Islet precursor cell (in vitro differentiated cells): ENCODE data around the gene AGAP2.
"Not testable (repeated sequence)": the region's sequence is repeated elsewhere in the genome, so short reads cannot be mapped to it uniquely, and the experiment has no call there.

Source experiments
- DNase-seq: peaks from one replicate; pipeline ENCODE4 v3.0.0-alpha.2; 2018

The AGAP2 gene

DNA sequence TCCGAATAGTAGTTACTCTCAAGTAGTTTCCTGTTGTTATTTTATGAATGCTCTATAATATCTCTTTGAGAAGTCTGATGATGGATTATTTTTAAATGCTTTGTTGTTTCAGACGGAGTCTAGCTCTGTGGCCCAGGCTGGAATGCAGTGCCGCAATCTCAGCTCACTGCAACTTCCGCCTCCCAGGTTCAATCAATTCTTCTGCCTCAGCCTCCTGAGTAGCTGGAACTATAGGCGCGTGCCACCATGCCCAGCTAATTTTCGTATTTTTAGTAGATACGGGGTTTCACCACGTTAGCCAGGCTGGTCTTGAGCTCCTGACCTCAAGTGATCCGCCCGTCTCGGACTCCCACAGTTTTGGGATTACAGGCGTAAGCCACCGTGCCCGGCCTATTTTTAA is 46.0 kb downstream of the AGAP2 start:
- no peak for DNase-seq

DNA sequence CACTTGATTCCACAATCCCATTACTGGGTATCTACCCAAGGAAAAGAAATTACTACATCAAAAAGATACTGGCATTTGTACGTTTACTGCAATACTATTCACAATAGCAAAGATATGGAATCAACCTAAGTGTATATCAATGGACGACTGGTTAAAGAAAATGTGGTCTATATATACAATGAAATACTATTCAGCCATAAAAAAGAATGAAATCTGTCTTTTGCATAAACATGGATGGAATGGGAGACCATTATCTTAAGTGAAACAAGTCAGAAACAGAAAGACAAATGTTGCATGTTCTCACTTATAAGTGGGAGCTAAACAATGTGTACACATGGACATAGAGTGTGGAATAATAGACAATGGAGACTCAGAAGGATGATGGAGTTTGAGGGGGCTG is 49.6 kb downstream of the AGAP2 start:
- no peak for DNase-seq

DNA sequence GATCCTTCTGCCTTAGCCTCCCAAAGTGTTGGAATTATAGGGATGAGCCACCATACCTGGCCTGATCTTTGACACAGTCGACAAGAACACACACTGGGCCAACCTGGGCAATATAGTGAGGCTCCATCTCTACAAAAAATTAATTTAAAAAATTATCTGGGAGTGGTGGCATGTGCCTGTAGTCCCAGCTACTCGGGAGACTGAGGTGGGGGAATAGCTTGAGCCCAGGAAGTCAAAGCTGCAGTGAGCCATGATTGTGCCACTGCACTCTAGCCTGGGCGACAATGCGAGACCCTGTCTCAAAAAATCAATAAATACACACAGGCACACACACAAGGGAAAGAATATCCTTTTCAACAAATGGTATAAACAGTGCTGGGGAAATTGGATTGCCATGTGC is 50.7 kb downstream of the AGAP2 start:
- DNase-seq = no peak

DNA sequence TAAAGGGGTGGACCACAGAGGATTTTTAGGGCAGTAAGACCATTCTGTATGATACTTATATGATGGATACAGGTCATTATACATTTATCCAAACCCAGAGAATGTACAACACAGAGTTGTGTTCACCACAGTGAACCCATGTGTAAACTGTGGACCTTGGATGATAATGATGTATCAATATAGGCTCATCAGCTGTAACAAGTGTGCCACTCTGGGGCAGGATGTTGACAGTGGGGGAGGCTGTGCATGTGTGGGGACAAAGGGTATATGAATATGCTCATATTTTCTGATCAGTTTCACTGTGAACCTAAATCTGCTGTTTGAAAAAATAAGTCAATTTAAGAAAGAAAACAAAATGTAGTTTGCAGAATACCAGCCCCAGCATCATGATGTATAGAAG is 58.8 kb downstream of the AGAP2 start:
- DNase-seq = no peak

DNA sequence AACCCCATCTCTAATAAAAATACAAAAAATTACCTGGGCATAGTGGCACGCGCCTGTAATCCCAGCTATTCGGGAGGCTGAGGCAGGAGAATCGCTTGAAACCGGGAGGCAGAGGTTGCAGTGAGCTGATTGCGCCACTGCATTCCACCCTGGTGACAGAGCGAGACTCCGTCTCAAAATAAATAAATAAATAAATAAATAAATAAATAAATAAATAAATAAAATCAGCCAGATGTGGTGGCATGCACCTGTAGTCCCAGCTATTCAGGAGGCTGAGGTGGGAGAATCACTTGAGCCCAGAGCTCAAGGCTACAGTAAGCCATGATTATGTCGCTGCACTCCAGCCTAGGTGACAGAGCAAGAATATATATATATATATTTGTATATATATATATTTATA is 60.6 kb downstream of the AGAP2 start:
- DNase-seq = not testable (repeated sequence)

DNA sequence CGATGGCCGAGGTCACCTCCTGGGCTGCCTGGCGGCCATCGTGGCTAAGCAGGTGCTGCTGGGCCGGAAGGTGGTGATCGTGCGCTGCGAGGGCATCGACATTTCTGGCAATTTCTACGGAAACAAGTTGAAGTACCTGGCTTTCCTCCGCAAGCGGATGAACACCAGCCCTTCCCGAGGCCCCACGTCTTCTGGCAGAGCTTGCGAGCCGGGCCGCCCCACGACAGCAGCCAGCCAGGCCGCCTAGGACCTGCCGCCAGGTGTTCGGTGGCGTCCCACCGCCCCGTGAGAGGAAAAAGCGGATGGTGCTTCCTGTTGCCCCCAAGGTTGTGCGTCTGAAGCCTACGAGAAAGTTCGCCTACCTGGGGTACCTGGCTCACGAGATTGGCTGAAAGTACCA is 63.9 kb downstream of the AGAP2 start:
- DNase-seq = no peak
